HG02943 (cell line): ENCODE measurements around the gene MEGF11.

ENCODE experiments used
- ATAC-seq: cut with Tn5 transposase; IDR thresholded peaks from one replicate; pipeline ENCODE4 v1.9.1; 2021; ENCODE audit warnings: mild to moderate bottlenecking, low read depth, moderate library complexity; ENCODE audit not compliant: unreplicated experiment

Gene MEGF11

DNA sequence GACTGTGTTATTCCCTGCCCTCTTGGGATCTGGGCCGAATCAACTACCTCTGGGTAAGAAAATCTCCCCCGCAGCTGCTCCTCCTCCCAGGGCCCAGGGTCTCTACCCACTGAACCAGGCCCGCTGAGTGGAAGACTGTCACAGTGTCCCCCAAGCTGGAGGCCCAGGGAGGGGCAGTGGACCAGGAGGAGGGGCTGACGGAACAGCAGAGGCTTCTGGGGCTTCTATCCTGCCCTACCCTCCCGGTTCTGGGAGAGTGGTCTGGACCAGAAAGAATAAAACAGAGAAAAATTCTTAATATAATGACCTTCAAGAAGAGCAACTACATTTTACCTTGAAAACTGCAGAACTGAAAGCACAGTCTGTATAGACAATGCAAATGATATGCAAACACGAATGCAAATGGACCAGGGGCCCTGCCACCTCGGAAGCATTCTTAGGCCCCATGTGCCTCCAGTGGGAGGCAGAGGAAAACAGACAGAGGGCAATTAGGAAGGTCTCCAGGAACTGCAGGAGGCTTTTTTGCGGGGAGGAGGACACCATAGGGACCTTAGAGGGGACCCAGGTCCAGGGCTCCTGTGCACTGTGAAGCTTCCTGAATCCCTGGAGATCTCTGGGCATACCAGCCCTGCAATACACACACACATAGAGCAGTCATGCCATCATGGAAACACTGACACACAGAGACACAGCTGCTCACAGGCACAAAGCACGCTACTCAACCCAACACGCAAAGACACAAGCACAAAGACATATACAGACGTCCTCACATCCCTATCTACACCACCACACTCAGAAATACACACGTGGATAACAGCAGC lies 12.3 kb downstream of the MEGF11 start:
- no peak for ATAC-seq

DNA sequence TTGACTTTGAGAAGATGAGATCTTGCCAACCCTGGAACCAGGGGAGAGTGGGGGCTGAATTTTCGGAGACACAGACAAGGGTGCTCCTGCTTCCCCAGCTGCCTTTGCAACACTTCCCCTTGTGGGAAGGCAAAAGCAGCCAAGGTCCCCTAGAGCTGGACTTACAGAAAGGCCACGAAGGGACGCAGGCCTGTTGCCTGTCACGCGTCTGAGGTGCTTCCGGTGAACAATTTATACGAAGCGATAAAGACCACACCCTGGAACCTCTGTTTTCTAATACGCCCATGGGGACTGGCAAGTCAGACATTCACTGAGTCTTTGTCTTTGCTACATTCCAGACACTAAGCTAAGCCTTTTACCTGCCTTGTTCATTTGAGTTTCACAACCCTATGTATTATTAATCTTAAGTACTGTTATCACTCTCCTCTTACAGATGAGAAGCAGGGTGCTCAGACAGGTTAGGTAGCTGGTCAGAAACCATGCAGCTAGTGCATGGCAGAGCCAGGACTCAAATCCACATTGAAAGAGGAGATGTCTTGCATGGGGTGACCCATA lies 13.2 kb downstream of the MEGF11 start:
- no peak for ATAC-seq

DNA sequence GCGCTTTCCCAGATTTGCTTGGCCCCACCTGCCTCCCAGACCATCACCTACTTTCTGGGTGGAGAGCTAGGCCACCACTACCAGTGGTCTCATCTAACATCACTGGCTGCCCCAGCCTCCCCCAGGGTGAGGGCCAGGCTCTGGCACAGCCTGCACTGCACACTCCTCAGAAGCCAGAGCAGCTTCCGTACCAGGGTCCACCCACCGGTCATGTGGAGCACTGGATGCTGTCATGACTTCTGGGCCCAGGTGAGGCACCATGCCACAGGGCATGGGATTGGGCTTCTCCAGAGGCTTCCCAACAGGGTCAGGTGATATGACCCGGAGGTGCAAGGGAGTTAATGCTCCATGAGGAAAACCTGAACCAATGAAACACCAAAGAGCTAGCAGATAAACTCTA lies 14.0 kb downstream of the MEGF11 start:
- no peak for ATAC-seq

DNA sequence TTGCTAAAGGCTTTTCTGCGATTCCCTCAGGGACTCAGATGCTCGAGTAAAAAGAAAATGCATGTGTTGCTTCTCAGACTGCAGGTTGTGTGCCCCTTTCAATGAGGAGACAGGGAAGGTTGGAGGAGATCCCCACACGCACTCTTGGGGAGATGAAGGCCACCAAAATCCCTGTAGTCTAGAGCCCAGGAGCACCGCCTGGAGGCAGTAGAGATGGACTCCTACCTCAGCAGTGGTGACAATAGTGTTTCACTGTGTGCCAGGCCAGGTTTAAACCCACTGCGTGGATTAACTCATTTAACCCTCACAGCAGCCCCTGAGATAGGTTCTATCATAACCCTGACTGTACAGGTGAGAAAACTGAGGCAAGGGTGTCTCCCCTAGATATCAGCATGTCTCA lies 15.2 kb downstream of the MEGF11 start:
- ATAC-seq: no peak

DNA sequence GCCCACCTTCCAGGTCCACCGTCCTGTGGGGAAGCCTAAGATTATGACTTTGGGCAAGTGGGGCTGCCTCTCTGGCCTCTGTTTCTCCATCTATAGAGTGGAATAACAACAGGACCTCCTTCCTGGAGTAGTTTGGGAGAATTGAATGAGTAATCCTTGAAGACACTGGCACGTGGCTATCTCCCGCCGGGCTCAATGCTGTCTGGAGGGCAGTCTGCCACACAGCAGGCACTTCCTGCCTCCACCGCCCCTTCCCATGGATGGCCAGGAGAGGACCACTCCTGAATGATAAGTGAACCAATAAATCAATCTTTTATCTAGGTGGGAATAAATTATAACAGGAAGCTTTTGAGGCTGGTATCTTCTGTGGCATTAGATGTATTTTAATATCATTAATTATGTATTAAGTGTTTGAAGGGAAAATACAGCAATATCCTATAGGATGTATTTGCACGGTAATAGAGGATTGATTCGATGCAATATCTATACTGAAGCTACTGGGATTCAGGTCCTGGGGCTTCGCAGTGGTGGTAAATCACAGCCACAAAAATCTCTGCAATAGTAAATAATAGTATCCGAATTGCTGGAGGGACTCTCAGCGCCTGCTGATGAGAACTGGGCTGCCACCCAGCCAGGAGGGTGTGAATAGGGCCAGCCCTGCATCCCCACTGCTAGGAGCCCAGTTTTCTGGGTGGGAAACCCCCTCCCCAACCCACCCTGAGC lies 15.9 kb downstream of the MEGF11 start:
- ATAC-seq: no peak

DNA sequence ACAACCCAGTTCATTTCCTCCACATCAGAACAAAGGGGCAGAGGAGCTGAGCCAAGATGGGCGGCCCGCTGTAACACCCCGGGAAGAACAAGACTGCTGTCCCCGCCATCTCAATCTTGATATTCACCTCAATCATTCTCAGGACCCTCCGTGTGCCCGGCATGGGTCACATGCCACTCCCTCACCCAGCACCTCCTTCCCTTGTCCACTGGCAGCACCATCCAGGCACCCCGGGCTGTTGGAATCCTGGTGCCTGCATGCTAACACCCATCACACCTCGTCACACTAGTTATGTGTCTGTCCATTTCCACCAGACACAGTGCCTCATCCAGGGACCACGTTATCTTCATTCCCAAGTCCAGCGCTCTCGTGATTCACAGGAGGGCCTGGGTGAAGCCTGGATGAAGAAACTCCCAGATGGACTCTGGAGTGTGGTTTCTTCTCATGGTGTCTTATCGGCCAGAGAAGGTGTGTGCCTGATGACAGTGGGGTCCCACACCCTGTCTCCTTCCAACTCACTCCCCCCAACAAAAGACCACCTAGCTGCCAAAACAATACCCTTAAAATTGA lies 16.7 kb downstream of the MEGF11 start:
- ATAC-seq: no peak

DNA sequence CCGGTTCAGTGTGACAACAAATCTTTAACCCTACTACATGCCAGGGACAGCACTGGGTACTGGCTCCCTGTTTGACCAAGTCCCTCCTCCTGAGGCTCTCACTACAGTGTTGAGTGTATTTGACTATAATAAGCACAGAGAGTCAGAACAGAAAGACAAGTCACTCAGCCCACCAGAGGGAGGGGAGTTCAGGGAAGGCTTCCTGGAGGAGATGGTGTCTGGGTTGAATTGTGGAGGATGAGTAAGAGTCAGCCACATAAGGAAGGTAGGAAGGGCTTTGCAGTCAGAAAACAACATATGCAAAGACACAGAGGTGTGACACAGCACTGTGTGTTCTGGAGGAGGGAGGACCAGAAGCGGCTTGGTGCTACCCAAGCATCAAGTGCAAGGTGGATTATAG lies 17.7 kb downstream of the MEGF11 start:
- ATAC-seq: no peak

DNA sequence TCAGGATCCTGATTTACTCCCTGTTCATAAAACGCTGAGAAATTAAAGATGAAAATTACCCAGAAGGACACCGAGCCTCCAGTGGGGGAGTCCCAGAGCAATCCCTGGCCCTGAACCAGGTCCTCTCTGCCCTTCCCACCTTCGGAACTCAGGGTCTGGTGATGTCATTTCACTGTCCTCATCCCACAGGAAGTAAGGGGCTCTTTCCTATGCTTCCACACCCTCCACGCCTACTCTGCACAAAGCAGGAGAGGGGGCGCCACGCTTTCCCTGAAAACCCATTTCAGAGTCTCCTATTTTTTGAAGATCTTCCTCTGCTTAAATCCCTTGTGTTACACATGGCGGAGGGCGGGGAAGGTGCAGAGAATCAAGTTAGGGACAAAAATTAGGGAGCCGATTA lies 18.8 kb downstream of the MEGF11 start:
- ATAC-seq: no peak

DNA sequence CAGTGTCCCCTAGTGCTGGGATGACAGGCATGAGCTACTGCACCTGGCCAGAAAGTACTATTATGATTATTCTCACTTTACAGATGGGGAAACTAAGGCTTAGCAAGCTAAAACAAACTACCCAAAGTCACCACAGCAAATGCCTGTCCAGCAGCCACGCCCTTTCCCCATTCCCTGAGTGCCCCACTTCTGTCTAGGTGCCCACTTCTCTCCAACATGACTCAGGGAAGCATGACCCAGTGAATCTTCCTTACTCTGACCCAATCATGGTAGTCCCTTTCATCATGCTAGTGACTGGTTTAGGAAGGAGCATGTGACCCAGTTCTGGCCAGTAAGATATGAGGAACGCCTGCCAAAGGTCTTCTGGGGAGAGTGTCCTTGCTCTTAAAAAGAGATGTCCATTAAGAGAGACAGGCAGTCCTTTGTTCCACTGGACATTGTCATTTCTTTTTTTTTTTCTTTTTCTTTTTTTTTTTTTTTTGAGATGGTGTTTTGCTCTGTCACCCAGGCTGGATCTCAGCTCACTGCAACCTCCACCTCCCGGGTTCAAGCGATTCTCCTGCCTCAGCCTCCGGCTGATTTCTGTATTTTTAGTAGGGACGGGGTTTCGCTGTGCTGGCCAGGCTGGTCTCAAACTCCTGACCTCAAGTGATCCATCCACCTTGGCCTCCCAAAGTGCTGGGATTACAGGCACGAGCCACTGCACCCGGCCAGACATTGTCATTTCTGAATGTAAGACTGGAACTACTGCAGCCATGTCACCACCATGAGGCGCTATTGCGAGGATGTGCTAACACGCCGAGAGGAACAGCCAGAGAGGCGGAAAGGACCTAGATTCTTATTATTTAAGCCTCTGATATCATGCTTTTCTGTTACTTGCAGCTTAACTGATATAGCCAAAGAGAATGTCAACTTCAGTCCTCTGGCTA lies 19.8 kb downstream of the MEGF11 start:
- ATAC-seq: no peak

DNA sequence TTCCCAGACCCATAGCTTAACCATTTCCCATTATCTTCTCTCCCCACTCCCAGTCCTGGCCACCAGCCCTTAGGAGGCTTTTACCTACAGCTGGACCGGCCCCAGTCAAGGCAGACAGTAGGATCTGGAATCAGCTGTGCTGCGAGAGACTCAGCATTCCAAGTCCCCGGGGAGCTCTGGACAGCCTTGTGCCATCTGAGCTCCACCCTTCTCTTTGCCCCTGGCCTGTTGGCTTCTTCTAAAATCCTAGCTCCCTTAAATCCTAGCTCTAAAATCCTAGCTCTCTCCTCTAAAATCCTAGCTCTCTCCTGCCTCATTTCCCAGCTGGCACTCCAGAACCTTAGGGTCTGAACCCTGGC lies 21.3 kb downstream of the MEGF11 start:
- ATAC-seq: no peak

DNA sequence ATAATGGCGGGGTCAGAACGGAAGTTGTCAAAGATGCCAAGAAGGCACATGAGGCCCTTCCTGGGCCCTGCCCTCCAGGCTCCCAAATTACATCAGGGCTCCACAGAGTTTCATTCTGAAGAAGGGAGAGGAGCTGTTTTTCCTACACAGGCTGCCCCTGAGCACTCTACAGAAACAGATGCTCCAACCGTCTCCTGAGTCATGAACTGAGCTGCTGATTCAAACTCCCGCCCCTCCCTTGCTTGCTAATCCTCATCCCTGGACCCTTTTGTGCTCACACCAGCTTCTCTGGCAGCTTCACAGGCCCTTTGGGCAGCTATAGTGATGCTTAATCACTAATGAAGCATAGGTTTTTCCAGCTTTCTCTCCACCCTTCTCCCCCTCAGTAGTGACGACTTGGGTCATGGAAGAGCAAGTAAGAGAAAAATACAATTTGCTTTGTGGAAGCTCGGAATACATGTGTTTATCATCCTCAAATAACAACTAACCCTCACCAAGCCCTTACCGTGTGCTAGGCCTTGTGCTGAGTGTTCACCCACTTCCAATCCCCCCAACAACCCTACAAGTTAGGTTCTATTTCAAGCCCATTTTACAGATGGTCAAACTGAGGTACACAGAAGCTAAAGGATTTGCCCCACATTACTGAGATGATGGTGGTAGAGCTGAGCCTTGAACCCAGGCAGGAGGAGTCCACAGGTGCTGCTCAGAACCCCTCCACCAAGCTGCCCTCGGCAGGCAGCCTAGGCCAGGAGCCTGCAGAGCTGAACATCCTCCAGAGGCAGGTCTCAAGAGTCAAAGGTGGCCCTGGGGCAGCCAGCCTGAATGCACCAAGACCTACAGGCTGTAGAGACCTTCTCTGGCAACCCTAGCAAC lies 21.9 kb downstream of the MEGF11 start:
- no peak for ATAC-seq

DNA sequence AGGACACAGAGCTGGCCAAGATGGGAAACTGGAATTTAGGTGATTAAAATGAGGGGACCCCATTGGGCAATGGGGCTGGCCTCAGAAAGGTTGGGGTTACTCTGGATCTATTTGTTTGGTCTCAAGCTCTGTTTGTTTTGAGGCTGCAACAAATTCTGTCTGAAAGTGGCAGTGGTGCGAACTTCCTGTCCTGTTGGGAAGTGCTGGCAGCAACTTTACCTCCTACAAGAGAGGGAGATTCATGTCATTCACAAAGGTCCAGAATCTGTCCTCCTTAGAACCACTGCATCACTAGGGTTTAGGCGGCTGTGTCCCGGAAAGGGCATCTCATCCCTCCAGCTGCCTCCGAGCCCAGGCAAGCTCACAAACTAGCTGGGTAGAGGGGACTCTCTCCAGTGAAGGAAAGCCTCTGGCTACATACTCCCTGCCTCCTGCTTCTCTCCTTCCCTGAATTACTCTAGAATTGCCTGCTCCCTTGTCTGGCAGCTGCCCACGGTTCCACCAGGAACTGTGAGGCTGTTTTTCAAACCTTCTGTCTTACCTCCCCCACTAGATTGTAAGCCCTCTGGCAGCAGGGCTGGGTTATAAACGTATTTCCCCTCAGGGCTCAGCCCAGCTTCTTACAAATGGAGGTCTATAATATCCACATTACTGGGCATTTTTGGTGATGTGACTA lies 23.6 kb downstream of the MEGF11 start:
- ATAC-seq: no peak

DNA sequence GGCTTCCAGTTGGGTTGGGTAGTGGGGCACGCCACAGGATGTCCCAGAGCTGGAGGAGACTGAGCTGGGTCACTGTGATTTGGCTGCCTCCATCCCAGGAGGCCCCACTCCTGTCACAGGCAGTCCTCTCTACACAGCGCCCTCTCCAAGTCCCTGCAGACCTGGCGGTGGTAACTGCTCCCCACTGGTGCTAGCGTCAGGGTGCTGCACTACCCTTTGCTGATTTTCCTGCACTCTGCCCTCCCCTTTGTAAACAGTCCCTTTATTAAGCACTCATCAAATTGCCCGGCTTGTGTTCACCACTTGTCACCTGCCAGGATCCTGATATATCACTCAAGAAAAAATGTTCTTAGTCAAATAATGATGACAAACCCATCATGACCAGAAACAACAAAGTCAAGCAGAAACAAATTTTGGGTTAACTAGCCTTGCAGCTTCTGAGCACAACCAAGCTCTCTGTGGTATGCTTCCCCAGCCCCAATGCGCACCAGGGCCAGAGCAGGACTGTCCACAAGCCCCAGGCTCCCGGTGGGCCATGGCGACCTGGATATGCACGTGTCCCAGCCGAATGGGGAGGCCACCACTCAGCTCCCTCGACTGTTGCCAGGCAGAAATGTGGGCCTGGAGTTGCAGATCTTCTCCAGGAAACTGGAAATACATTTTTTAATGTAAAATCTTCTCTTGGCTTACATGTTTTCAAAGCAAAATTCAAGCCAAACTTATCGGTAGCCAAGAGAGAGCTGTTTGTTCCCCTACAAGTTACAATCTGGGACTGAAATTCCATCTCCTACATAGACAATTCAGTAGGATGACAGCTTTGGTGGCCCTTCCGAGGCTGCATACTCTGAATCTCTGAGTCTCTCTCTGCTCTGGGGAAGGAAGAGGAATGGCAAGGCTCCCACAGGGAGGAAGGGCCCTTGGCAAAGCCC lies 24.5 kb downstream of the MEGF11 start:
- no peak for ATAC-seq

DNA sequence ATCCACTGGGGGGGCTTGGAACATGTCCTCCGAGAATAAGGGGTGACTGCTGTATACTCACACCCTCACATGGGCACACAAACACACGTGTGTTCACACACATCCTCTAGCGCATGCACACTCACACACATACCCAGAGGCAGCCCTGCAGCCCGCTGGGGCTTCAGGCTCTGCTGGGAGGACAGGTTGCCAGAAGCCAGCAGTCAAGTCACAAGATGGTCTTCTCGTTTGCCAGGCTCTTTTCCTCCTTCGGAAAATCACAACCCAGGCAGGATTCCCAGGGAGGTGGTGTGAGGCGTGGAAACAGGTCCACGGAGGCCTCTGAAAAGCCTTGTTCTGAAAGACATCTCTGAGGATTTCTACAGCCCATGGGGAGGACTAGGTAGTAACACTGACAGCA lies 26.8 kb downstream of the MEGF11 start:
- no peak for ATAC-seq

DNA sequence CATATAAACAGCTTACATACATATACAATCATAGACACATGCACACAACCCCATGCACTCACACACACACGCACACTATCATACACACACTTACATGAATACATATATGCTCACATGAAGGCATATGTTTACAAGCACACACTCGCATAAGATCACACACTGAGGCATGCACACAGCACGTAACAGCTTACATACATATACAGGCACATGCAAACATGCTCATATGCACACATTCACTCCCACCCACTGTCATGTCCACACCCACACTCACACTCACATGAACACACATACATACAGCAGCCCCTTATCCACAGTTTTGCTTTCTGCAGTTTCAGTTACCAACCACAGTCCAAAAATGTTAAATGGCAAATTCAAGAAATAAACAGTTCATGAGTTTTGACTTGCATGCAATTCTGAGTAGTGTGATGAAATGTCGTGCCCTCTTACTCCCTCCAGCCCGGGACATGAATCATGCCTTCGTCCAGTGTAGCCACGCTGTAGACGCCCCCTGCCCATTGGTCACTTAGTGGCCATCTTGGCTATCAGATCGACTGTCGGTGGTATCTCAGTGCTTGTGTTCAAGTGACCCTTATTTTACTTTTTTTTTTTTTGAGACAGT lies 27.8 kb downstream of the MEGF11 start:
- no peak for ATAC-seq

DNA sequence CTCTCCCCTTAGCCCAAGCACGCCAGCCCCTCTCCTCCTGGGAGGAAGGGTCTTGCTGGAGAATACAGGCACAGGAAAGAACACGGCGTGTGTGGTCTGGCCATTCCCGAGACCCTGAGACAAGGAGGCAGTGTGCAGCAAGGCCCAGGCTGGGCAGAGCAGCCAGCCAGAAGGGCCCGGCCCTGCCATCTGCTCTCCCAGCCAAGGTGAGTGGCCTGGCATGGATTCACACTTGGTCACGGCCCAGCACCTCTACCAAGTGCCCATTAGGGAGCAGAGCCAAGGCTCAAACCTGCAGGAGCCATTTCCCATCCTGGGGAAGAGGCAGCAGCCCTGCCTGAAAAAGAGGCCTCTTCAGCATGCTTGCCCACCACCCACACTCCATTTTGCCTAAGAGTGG lies 28.6 kb downstream of the MEGF11 start:
- no peak for ATAC-seq
